NCI-H446 treated with DMSO at 0.1 percent for 48 hours (cell line): ENCODE results near the gene BHLHE41.
A peak's percentile ranks its signal among the peaks of the same experiment; 100 is the strongest.

Experiments used
- DNase-seq: peaks from one replicate; lab custom pipeline; 2025; lab: John Stamatoyannopoulos, UW

The BHLHE41 gene

DNA sequence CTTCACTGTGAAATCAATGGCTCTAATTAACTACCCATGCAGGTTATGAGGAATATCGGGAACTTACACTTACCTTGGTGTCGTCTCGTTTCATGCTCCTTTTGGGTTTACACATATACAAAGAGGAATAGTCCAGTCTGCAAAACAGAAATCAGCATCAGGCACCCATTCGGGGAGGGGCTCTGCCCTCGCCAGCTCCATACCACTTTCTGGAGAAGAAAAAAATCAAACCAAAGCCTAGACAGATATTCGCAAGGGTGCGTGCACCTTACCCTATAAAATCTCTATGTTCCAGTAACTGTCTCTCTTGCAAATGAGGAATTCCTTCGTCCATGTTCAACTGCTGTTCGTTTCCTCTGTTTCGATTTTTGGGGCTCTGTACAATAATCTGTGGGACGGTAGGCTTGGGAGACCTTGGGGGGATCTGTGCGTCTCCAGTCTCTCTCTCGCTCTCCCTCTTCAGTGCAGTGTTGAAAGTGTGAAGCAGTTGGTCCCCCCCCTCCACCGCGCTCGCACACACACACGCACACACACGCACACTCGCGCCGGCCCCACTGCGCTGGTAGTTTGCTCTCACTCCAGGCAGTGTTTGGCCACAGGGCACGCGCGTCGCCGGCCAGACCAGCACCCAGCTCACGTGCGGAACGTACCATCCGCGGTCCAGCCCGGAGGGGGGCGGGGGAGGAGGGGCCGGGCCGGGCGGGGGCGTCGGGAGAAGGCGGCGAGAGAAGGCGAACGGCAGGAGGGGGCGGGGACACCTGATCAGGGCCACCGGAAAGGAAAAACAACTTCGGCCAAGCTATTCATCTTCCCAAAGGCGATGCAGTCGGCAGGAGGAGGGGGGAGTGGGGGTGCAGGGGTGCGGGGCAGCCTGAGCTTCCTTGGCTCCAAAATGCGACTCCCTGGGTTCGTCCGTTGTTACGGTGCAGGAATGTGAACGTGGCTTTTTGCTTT is at the start of gene BHLHE41:
Gene BHLHE41, minus strand, starts transcription at position 592 of the 954 bp plus-strand sequence. Its CDS starts 258 bp downstream, at position 334.
- peak; percentile 46 for DNase-seq

- no peak for DNase-seq
These were observed 48.2 kb upstream of the BHLHE41 start for GRCh38 chr12:26172946-26173552.

DNA sequence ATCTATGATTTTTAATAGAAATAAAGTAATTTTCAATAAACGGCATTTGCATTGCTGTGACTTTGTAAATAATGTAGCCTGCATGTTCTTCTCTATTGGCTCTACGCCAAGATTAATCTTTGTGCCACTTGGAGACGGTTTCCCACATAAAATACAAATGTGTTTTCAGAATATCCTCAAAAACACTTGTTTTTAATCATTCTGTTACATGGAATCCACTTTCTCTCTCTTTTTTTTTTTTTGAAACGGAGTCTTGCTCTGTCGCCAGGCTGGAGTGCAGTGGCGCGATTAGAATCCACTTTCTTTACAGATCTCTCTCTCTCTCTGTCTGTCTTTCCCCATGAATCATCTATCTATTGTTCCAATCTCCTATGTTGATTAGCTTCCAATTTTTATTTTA is 47.7 kb upstream of the BHLHE41 start:
- no peak for DNase-seq

DNA sequence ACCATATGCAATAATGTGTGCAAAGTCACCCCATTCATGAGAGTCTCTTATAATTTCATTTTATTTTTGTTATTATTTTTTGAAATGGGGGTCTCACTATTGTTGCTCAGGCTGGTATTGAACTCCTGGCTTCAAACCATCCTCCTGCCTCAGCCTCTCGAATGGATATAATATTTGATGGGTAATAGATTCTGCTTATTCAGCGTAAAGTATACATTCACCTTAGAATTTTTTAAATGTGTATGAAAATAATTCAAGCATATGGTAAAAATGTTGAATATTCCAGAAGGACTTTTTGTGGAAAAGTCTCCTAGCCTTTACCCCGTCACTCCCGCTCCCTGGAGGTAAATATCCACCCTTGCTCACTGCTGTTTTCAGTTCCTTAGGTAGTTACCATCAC is 47.2 kb upstream of the BHLHE41 start:
- no peak for DNase-seq

- no peak for DNase-seq
These were observed 39.3 kb upstream of the BHLHE41 start for GRCh38 chr12:26164118-26164517.

DNA sequence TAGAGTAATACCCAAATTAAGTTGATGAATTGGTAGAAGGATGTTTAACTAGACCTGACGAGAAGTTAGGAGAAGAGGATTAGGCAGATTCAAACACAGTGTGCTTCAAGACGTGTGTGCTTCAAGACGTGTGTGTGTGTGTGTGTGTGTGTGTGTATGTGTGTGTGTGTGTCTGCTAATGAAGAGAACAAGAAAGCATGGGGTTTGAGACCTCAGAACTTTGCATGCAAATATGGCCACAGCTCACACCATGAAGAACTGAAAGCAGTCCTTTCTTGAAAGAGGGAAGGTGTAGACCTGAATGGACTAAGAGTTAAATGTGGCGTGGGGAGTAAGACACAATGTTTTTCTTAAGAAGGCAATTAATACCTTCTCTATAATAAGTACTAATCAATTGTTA is 38.1 kb upstream of the BHLHE41 start:
- DNase-seq, result no peak

- DNase-seq, result no peak
These were observed 37.3 kb upstream of the BHLHE41 start for GRCh38 chr12:26162174-26162573.

GRCh38 chr12:26158078-26158764 is 33.4 kb upstream of the BHLHE41 start:
- no peak for DNase-seq

- no peak for DNase-seq
These were observed 32.2 kb upstream of the BHLHE41 start for GRCh38 chr12:26157001-26157400.

GRCh38 chr12:26156201-26156871 is 31.5 kb upstream of the BHLHE41 start:
- no peak for DNase-seq

DNA sequence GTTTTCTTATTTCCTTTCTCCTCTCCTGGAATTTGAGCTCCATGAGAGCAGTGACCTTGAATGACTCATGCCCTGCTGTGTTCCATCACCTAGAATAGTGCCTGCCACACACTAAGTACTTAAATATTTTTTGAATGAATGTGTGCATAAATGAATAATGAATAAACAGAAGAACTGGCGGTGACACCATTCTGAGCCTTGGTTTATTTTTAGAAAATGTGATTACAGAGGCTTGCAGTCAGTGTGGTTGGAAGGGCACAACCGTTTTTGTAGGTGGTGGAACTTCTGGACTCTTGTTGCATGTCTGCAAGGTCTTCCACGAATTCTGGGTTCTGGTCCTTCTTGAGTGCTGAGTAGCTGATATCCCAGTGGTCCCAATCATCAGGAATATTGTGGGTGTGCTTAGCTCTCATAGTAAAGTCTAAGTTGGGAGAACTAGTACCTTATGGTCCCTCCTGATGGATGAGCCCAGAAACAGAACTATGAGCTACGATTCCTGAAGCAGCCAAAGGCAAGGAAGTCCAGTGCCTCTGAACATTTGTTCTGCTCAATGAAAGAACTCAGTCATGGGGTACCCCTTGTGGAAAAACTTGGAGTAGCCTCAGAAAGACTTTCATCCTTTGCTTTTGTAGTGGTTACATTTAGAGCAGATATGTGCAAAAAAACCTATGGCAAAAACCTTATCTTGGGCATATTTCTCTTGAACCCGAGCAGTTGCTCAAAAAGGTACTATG is 28.8 kb upstream of the BHLHE41 start:
- no peak for DNase-seq

GRCh38 chr12:26152507-26153102 is 27.8 kb upstream of the BHLHE41 start:
- no peak for DNase-seq

- DNase-seq, result no peak
These were observed 26.1 kb upstream of the BHLHE41 start for GRCh38 chr12:26150736-26151450.

DNA sequence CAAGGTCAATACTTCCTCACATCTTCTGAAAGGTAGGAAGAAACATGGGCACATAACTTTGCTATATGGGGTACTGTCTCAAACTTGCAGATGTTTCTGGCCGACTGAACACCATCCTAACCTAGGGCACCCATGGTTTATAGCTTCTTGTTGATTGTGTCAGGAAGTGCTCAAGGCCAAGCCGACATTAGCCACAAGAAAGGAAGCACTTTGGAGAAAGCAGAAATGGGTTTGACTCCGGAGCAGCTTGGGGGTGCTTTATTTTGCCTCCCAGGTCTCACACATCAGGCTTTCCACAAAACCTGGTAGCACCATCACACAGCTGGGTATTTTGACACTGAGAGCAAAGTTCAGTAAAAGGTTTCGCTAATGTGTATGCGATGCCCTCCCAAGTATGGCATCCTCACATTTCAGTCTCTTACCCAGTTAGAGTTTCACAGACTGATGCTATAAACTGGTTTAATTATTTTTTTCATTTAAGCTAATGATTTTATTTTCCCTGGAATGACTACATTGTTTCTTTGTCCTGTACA is 25.2 kb upstream of the BHLHE41 start:
- DNase-seq, result no peak

DNA sequence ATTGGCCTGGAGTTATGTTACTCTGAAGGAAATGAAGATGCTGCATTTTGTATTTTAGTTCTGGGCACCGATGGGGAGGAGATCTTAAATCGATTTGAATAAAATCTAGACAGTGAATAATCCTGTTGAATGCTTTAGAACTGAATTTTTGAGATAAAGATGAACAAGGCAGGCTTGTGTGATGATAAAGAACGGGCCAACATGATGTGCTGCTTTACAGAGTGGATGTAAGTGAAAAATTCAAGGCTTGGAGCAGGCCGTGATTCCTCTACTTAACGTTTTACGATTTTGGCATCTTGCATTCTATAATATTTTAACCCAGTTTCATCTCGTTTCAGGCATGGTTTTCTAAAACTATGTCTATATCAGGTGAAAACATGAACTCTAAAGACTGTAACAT is 23.5 kb upstream of the BHLHE41 start:
- DNase-seq, result no peak

- DNase-seq, result no peak
These were observed 18.5 kb upstream of the BHLHE41 start for GRCh38 chr12:26143291-26143690.

DNA sequence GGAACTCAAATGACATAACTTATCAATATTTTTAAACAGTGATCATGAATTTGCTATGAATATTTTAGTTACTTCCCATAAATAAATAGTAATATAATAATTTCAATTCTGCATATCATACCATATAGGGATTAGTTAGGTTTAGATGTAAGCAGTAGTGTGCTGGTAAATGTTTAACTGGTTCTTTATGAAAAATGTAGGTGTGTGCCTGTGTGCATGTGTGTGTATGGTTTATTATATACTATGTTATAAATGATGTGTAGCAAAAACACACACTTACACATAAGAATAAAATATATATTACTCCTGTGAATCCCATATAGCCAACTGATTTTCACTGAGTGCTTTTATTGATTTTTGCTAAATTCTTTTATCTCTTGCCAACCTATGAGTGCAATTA is 14.0 kb upstream of the BHLHE41 start:
- no peak for DNase-seq

DNA sequence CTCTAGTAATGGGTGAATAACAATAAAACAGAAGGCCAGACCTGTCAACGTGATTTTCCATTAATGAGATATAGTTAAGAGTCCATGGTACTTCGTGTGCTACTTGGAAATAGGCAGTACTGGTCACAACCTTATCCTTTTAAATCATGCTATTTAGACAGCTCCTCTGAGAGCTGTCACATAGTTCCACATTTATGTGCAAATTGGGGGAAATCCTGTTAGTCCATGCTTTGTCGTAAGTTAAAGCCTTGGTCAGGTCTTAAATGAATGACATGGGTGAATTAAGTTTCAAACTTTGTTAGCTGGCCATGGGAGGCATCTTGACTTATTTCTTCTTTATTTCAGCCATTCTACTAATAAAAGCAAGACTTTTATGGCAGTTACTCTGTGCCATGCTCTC is 11.9 kb upstream of the BHLHE41 start:
- no peak for DNase-seq

- DNase-seq, result no peak
These were observed 10.7 kb upstream of the BHLHE41 start for GRCh38 chr12:26135571-26135970.

GRCh38 chr12:26135010-26135420 is 10.2 kb upstream of the BHLHE41 start:
- DNase-seq, result peak; percentile 63
